Stimulated activated CD4-positive, alpha-beta T cell treated with anti-CD3 and anti-CD28 coated beads, Interleukin-4, amount 100 ng/mL, for 24 hours (primary cell): ENCODE data around the gene CPEB1.
A peak's percentile ranks its signal among the peaks of the same experiment; 100 is the strongest.

Experiments
- DNase-seq: peaks from one replicate; pipeline ENCODE4 v3.0.0-alpha.2; 2020

The CPEB1 gene

DNA sequence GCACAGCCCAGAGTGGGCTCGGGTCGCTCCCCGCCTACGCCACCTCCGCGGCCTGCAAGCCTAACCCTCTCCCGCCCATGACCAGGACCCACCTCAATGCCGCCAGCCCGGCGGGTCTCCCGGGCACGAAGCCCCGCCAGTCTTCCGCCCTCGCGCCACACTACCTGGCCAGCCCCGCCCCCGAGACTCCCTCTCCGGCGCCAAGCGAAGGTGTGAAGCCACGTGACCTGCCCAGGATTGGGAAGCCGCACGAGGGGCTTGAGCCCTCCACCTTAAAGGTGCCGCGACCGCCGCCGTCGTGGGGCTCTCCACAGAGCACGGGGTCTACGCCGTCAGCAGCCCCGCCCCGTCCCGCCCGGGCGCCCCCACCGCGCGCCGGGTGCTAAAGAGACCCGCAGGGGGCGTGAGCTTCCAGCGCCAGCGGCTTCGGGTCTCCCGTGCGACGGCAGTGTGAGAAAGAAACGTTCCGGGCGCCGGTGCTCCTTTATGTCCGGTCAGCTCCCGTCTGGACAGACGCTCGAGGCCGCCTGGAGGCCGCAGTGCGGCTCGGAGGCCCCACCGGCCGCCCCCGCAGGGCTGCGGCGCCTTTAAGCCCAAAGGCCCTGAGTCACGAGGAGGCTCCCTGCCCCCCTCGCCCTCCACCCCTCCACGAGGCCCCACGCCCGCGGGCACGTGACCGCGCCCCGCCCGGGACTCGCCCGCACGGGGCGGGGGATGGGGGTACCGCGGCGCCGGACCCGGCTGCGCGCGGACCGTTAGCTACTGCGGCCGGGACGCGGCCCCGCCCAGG lies at the start of gene CPEB1:
Gene CPEB1, minus strand, starts transcription at position 319 of the 790 bp plus-strand sequence. CDS start 18,904 bp downstream, outside the sequence.
- DNase-seq, result peak; percentile 52

DNA sequence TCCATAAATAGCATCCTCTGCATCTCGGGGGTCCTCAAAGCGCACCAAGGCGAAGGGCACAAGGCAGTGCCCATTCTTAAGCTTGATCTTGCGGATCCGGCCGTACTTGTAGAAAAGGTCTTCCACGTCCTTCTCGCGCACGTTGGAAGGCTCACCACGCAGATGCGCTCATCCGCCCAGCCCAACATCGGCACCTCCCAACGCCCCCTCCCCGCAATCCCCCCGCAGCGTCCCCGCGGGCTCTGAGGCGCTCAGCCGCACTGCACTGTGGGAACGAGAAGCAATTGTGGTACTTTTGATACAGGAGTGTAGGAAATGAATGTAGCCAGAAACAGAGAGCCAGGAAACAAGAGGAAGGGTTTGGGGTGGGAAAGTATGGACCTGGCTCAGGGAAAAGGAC lies 45.0 kb upstream of the CPEB1 start:
- no peak for DNase-seq

DNA sequence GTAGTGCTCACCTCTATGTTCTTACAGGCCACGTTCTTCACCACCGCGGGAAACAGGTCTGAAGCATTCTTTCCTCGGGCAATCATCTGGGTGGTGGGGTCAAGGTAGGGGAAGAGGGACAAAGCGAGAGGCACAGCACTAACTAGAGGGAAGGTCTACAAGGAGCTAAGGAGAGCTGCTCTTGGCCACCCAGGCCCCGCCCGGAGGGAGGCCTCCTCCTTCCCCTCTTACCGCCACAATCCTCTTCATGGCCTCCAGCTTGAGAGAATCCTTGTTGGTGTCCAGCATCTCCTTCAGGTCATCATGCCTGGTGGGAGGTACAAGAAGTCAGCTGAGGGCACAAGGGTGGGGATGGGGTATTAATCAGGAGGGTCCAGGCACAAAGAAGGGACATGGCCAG lies 42.0 kb upstream of the CPEB1 start:
- no peak for DNase-seq

DNA sequence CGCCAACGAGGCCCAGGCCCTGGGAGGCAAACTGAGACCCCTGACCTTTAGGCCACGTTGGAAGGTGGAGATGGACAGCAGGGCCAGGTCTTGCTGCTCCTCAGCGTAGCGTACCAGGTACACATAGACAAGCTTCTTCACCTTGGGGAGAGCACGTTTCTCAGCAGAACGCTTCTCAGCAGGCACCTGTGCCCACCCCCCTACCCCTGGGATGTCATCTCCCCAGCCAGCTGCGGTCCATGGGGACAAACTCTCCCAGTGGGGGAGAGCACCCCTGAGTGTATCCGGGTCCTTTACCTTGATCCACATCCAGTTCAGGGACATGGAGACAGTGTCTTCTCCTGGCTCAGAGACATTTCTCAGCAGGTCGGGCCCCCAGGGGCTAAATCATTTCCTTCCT lies 41.5 kb upstream of the CPEB1 start:
- no peak for DNase-seq

DNA sequence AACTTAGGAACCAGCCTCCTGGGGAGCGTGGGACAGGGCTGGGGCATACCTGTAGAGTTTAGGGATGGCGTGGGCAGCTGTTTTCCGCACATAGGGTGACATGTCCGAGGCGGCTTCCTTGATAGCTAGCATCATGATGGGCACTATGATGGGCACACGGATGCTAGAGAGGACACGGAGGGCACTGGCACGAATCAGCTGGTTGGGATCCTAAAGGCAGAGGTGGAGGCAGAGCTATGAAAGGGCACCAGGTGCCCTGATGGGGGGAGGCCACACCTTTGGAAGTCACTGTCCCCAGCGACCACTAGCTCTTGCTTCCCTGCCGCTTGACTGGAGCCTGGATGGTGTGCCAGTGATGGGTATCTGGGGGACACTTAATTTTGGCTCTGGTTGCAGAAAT lies 34.2 kb upstream of the CPEB1 start:
- DNase-seq, result no peak

DNA sequence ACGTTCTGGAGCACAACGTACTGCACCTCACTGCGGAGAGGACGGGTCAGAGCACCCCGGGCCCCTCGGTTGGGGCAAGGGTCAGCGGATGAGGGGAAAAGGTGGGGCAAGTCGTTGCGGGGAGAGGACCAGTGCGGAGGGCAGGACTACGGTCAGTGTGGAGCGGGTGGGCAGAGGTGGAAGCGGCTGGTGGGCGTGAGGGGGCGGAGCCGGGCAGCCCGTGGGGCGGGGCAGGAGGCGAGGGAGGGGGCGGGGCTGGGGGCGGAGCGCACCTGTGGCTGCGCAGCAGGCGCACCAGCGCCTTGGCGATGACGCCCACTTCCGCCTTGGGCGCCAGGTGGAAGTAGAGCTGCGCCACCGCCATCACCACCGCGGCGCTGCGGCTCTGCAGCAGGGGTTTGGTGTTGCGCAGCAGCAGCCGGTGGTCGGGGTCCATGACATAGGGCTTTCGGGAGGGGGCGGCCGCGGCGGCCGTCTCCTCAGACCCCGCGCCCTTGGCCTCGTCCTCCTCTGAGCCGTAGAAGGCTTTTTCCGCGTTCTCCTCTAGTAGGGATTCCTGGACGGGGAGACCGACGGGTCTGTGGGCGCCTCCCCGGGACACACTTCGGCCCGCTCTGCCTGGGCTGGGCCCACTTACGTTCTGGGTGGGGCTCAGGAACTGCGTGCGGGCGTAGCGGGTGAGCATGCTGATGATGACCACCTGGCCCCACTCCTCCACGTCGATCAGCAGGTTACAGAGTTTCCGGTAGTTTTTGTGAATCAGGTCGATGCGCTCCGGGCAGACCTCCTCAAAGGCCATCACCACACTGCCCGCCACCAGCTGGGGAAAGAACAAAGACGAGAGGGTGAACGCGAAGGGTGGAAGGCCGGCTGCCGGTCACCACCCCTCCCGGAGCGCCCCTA lies 33.3 kb upstream of the CPEB1 start:
- DNase-seq, result peak; percentile 74

DNA sequence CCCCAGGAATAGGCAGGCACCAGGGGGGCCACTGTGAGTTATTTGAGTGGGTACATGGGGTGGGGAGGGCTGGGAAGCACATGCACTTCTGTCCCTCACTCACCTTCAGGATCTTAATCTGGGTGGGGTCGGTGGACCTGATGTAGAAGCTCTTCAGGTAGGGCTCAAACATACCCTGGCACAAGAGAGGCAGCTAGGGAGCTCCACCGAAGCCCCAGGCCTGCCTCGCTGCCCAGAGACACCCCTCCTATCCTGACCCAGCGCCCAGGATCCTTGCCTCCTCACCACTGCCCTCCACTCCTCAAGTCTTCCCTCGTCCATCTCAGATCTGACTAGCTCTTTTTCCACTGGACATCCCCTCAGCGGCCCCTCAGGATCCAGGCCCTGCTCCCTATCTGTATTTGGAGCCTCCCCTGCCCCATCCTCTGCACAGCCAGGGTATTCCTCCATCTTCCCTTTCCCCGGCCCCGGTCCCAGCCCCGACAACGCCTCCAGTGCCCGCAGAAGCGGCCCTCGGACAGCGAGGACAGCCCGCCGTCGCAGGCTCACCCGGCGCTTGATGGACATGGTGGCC lies 32.5 kb upstream of the CPEB1 start:
- DNase-seq, result no peak

DNA sequence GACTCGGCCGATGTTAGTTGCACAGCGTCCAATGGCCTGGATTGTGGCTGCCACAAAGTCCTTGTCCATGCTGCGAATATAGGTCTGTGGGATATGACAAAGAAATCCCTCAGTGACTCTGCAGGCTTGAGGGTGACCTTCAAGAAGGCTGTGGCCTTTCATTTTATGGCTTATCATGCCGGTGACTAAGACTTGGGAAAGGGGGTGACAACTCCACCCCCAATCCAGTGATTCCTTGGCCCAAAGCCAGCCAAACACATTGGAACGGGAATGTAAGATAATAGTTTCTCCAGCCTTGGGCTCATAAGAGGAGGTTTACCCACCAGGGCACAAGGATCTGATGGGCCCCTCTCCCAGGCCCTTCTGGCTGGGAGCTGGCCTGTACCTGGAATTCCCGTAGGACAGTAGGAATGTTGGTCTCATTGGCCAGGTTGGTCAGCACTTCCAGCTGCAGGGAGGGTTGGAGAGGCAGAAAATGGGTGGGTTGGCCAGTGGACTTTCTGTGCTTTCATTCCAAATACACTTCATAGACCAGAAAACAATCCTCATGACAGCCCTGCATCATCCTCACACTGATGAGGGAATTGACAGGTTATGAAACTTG lies 30.7 kb upstream of the CPEB1 start:
- no peak for DNase-seq

DNA sequence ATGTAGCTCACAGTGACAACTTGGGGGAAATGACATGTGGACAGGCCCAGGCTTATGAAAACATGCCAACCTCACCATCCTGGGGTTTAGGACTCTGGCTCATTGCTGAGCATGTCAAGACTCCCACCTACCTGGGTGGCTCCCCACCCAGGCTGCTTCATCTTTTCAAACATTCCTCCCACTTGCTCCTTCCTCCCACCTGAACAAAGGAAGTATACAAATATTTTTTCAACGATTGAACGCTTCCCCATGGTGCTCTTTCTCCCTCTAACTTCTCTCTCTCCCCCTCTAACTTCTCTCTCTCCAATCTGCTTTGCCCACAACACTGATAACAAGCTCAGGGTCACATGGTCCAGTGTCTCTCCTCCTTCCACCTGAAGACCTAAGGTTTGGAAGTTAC lies 27.7 kb upstream of the CPEB1 start:
- DNase-seq, result no peak

DNA sequence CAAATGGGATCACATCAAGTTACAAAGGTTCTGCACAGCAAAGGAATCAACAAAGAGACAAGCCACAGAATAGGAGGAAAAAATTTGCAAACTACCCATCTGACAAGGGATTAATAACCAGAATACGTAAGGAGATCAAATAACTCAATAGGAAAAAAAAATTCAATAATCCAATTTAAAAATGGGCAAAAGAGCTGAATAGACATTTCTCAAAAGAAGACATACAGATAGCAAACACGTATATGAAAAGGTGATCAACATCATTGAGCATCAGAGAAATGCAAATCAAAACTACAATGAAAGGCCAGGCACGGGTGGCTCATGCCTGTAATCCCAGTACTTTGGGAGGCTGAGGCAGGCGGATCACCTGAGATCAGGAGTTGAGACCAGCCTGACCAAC lies 23.5 kb upstream of the CPEB1 start:
- no peak for DNase-seq

DNA sequence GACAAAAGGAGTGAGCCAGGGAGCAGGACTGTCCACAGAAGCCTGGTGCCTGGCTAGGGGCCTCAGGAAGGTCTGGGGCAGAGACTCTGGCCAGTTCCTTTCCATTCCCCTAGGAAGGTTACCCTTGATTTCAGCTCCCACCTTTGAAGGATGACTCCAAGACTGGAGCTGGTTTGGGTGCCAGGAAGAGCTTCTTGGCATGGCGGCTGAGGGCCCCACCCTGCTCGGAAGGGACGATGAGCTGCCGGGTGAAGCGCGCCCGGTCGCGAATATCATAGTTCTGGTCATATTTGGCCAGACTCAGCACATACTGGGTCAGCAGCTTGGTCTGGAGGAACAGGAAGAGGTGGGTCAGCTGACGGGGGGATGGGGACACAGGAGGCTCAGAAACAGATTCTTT lies 19.4 kb upstream of the CPEB1 start:
- no peak for DNase-seq

DNA sequence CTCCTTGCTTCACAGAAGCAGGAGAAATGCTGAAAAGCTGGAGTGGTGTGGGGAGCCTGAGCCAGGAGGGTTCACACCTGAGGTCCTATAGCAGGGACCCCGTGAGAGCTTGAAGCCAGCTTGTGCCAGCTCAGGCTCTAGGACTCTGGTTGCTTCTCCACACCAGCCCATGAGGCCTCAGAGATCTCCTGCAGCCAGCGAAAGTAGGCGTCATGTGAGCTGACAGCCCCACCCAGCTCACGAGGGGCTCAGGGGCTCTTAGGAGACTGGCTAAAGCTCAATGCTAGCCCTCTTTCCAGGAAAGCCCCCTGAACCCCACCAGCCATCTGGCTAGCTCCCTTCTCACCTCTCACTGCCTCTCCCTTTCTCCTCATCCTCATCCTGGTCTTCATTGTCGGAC lies 16.9 kb upstream of the CPEB1 start:
- DNase-seq, result no peak

DNA sequence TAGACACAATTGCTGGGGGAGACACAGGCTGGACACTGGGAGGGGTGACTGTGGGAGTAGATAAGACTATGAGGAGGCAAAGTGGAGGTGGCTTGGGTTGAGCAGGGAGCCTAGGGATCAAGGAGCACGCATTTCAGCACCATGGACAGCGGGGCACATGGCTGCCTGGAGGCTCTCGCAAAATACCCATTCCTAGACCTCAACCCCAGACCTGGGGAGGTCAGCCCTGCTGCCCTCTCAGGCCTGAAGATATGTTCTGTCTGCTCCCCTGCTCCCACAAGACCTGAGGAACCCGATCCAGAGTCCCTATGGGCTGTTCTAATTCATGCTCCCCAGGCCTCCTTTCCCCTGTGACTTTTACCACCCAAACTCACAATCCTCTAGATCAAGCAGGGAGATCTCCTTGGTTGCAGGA lies 16.0 kb upstream of the CPEB1 start:
- DNase-seq, result peak; percentile 39

DNA sequence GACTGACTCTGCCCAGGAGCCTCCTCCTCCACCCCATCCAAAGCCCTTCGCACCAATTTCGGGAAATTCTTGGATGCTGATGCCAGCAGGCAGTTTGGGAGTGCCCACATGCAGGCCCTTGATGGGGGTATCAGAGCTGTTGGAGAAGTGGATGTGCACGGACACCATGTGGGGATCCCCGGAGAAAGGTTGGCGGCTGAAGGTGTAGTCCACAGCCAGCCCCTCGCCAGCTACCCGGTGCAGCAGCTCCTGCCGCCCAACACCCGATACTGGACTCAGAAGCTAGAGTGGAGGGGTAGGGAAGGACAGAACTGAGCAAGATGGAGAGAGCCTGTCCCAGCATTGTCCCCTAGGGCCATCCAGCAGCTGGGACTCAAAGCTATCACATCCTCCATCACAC lies 15.5 kb upstream of the CPEB1 start:
- DNase-seq, result no peak

DNA sequence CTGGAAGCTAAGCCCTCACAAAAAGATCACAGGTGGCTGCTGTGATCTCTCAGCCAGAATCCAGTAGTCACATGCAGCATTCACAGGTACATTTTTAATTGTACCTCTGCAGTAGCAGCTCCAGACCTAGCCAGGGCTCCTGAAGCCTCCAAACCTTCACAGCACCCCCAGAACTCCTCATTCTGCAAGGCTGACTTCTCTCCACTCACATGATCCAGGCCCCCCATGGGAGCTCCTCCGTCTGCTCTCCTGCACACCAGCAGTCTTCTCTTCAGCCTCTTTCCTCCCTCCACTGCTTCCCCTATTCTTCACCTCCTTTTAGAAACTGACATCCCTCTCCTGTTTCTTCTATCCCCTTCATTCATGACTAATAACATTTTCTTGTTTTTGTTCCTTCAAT lies 13.2 kb upstream of the CPEB1 start:
- DNase-seq, result no peak

DNA sequence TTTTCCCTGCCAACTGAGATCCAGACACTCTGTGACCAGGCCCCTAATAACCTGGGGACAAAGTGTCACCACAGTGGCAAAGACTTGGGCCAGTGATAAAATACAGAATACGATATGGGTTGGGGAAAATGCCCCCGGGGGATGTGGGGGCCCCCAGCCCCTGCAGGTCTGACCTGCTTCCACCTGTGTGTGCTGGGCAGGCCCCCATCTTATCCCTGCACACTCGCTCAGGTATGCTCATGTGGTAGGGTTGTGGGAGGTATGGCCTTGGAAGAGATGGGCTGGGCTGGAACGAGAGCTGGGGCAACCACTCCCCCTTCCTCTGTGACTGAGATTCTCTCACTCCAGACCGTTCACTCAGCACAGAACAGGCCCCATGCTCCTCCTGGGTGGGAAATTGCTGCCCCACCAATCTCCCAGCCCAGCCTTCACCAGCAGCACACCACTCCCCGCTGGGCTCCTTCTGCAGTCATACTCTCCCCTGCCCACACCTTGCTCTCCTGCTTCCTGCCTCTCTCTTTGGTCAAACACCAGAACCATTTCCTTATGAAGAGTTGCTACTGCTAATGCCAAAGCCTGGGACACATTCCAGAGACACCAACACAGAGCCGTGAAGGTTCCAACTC lies 9.6 kb upstream of the CPEB1 start:
- no peak for DNase-seq

DNA sequence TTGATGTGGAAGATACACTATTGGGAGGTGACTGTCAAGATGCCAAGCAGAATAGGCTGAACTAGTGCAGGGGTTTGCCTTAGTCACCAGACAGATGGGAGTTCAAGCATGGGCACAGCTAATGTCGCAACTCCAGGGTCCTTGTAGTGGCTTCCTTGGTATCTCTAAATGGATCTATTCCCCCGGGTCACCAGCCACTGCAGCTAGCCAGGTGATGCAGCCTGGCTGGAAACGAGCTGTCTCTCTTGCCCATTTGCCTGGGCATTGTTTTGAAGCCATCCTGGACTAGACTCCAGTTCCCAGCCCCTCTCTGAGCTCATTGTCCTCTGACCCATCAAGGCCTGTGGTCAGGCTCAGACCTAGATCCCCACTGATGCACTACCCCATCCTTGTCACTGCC lies 8.4 kb upstream of the CPEB1 start:
- DNase-seq, result no peak

DNA sequence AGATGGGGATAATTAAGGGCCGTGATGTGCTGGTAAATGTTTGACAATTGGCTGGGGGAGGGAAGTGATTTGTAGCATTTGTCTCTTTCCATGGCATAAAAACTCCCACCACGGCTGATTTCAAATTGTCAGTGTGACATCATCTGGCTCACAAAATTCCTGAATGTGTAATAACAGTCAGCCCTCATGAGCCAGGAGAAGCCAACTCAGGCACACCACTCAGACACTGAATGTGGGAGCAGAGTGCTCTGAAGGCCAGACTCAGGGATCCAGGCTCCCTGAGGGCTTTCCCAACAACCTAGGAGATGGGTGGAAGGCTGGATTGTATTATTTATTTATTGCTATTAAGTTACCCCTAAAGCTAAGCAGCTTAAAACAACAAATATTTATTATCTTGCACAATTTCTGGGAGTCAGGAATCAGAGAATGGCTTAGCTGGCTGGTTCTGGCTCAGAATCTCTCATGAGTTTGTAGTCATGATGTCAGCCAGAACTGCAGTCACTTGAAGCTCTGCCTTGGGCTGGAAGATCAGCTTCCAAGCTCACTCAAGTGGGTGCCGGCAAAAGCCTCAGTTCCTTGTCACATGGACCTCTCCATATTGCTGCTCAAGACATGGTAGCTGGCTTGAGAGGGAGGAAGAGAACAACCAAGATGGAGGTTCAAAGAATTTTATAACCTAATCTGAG lies 6.5 kb upstream of the CPEB1 start:
- DNase-seq, result no peak

DNA sequence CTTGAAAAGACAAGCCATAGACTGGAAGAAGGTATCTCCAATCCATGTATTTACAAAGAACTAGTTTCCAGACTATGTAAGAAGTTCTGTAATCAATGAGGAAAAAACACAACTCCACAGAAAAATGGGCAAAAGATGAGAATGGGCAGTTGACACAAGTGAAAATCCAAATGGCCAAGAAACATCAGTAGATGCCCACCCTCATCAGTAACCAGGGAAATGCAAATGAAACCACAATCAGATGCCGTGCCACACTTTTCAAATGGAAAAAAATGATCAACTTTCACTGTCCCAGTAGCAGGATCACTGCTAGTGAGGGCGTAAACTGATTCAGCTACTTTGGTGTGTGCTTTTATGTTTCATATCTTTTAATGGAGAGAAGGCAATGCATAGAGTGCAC lies 4.5 kb upstream of the CPEB1 start:
- DNase-seq, result no peak

DNA sequence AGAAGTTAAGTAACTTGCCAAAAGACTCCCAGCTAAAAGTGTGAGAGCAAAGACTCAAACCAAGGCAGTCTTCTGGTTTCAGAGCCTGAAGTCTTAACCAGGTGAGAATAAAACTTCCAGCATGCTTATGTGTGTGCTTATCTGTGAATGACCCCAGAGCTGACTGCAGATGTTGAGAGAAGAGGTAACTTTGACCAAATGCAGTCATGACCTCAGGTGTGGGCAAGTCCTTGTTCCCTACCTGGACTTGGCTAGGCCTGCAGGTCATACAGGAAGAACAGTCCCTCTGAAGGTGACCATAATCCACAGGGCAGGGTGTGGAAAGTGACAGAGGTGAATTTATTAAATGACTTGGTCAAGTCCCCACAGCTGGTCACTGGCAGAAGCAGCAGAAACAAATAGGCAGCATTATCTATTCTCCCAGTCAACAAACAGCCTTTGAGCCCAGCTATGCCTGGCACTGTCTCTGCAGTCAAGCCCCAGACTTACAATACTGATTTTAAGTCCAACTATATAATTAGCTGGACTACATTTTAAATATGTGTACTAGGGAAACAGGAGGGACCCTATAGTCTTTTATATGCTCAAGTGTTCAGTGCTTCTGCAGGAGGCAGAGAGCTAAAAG lies 3.0 kb upstream of the CPEB1 start:
- DNase-seq, result no peak

DNA sequence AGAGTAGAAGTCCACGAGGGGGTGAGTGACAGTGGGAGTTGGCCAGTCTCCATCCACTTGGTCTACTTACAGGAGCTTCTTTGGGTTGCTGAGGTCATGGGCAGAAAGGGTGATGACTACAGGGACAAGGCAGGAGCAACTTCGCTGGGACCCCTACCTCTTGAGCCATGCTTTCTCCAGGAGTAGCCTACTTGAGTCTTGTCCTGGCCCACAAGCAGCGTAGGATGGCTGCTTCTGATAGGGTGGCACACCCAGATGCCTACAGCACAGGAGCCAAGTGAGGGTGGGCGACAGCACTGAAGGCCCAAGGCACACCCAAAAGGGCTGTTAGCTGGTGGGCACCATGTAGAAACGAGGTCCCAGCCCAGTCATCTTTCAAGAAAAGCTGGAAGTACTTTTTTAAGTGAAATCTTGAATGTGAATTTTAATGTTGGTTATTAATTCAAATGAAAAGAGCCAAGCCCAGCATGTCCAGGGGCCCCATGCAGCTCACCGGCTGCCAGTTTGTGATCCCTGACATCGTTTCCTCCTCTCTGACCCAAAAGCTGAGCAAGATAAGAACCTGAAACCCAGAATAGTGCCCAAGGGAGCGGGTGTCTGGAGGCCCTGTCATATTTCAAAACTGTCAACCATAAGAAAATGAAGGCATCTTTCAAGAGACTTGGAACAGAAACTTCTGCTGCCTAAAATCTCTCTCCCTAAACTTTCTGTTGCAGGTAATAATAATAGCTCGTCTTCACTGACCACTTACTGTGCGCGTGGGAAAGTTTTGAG lies 2.2 kb upstream of the CPEB1 start:
- DNase-seq, result no peak
